IMR-90 (cell line): ENCODE data around the gene DLG5. TPM values are rescaled to one million over a fixed set of nuclear protein-coding genes. Genes with fewer than 3 reads are reported as not detected.

Experiments used
- ATAC-seq: fragments of 200-7000 bp; cut with Tn5 transposase; 2 replicates; pipeline ENCODE4 v1.9.1; 2020; ENCODE audit warnings: low read depth, mild to moderate bottlenecking, moderate library complexity
- BruUV-seq: library from RNA; stranded (reverse); fragments of 400-500 nt; replicated peaks from 2 replicates; lab custom pipeline; 2021; lab: Mats Ljungman, UMichigan
- CTCF ChIA-PET: fragments of 300-600 bp; formaldehyde crosslinking; extraction: SDS; loops from one replicate; lab custom pipeline; 2021; ENCODE audit warnings: antibody characterized with exemption; lab: Yijun Ruan, JAX
- POLR2A ChIA-PET: fragments of 300-600 bp; sonication (Branson Sonifier 250); formaldehyde crosslinking; loops from one replicate; lab custom pipeline; 2022; ENCODE audit warnings: antibody characterized with exemption; ENCODE audit not compliant: unreplicated experiment; lab: Charles Lee
- DNase-seq: peaks from one replicate; pipeline ENCODE4 v3.0.0; 2013
- H2AFZ ChIP-seq: replicated peaks from 2 replicates; pipeline ENCODE3; 2013; ENCODE audit warnings: low read length, mild to moderate bottlenecking; ENCODE audit not compliant: poor library complexity
- H2AK5ac ChIP-seq: 2 replicates; pipeline ENCODE4 v1.6.1; 2013; ENCODE audit warnings: low read depth, low read length, inconsistent platforms
- H2AK9ac ChIP-seq: replicated peaks from 2 replicates; pipeline ENCODE3; 2013; ENCODE audit warnings: mild to moderate bottlenecking, low read depth, low read length, moderate library complexity; ENCODE audit not compliant: poor library complexity
- H2BK120ac ChIP-seq: 2 replicates; pipeline ENCODE4 v1.6.1; 2013; ENCODE audit warnings: low read depth, low read length, inconsistent platforms
- H2BK15ac ChIP-seq: 3 replicates; pipeline ENCODE4 v1.6.1; 2013; ENCODE audit warnings: low read depth, low read length, inconsistent platforms
- H2BK20ac ChIP-seq: 2 replicates; pipeline ENCODE4 v1.6.1; 2013; ENCODE audit warnings: low read depth, mild to moderate bottlenecking, inconsistent platforms, low read length, moderate library complexity
- H2BK5ac ChIP-seq: 2 replicates; pipeline ENCODE4 v1.6.1; 2013; ENCODE audit warnings: mild to moderate bottlenecking, low read depth, low read length, inconsistent platforms; ENCODE audit not compliant: poor library complexity, severe bottlenecking
- H3K14ac ChIP-seq: replicated peaks from 2 replicates; pipeline ENCODE4 v1.6.1; 2013; ENCODE audit warnings: low read depth, low read length, inconsistent platforms
- H3K18ac ChIP-seq: 2 replicates; pipeline ENCODE4 v1.6.1; 2013; ENCODE audit warnings: low read depth, low read length, control low read depth
- H3K23ac ChIP-seq: 2 replicates; pipeline ENCODE4 v1.6.1; 2013; ENCODE audit warnings: low read depth, low read length, inconsistent platforms
- H3K27ac ChIP-seq: 2 replicates; pipeline ENCODE4 v1.5.1; 2013; ENCODE audit warnings: mild to moderate bottlenecking, control low read depth, low read length; ENCODE audit not compliant: insufficient read depth
- H3K27me3 ChIP-seq: 2 replicates; pipeline ENCODE4 v1.6.1; 2013; ENCODE audit warnings: low read length; ENCODE audit not compliant: control insufficient read depth, insufficient read depth
- H3K36me3 ChIP-seq: 2 replicates; pipeline ENCODE4 v1.6.1; 2013; ENCODE audit warnings: low read length, mixed read lengths; ENCODE audit not compliant: control insufficient read depth, insufficient read depth
- H3K4ac ChIP-seq: 2 replicates; pipeline ENCODE4 v1.6.1; 2013; ENCODE audit warnings: low read depth, low read length, inconsistent platforms
- H3K4me1 ChIP-seq: 2 replicates; pipeline ENCODE4 v1.6.1; 2013; ENCODE audit warnings: low read length, mixed read lengths; ENCODE audit not compliant: control insufficient read depth, insufficient read depth
- H3K4me2 ChIP-seq: 2 replicates; pipeline ENCODE4 v1.6.1; 2013; ENCODE audit warnings: low read depth, mild to moderate bottlenecking, control low read depth, low read length, moderate library complexity
- H3K4me3 ChIP-seq: 2 replicates; pipeline ENCODE4 v1.5.1; 2013; ENCODE audit warnings: low read depth, mild to moderate bottlenecking, control low read depth, low read length, moderate library complexity; ENCODE audit not compliant: insufficient read depth
- H3K56ac ChIP-seq: 2 replicates; pipeline ENCODE4 v1.6.1; 2013; ENCODE audit warnings: low read length, inconsistent platforms; ENCODE audit not compliant: insufficient read depth; ENCODE audit errors: extremely low read depth
- H3K79me1 ChIP-seq, 2 experiments: 2 replicates each; pipeline ENCODE4 v1.6.1; 2013; ENCODE audit warnings: low read length in 2 of 2, inconsistent platforms in 1 of 2, low read depth in 1 of 2
- H3K9ac ChIP-seq: 2 replicates; pipeline ENCODE4 v1.6.1; 2013; ENCODE audit warnings: low read depth, low read length, control low read depth
- H3K9me1 ChIP-seq: 2 replicates; pipeline ENCODE4 v1.6.1; 2013; ENCODE audit warnings: low read length, inconsistent platforms; ENCODE audit not compliant: insufficient read depth
- H3K9me3 ChIP-seq: 2 replicates; pipeline ENCODE4 v1.6.1; 2013; ENCODE audit warnings: low read length; ENCODE audit not compliant: control insufficient read depth, insufficient read depth
- H4K20me1 ChIP-seq: 2 replicates; pipeline ENCODE4 v1.6.1; 2013; ENCODE audit warnings: low read length, inconsistent platforms; ENCODE audit not compliant: insufficient read depth
- H4K5ac ChIP-seq: 2 replicates; pipeline ENCODE4 v1.6.1; 2013; ENCODE audit warnings: mild to moderate bottlenecking, low read depth, low read length, control low read depth
- H4K8ac ChIP-seq, 2 experiments: 2 replicates each; pipeline ENCODE4 v1.6.1; 2013; ENCODE audit warnings: low read depth in 2 of 2, low read length in 2 of 2, control low read depth in 1 of 2, inconsistent platforms in 1 of 2
- H4K91ac ChIP-seq: 2 replicates; pipeline ENCODE4 v1.6.1; 2013; ENCODE audit warnings: low read depth, low read length, inconsistent platforms; ENCODE audit not compliant: insufficient read depth
- BHLHE40 ChIP-seq: fragments of 150-350 bp; IDR thresholded peaks from 2 replicates; pipeline ENCODE4 v1.6.1; 2016; ENCODE audit warnings: mild to moderate bottlenecking, low read depth, low read length
- CEBPB ChIP-seq: IDR thresholded peaks from 2 replicates; pipeline ENCODE4 v1.6.1; 2012; ENCODE audit warnings: low read depth, low read length, improper control_type of control experiment
- CHD1 ChIP-seq: IDR thresholded peaks from 2 replicates; pipeline ENCODE4 v1.6.1; 2012; ENCODE audit warnings: low read depth, low read length, improper control_type of control experiment
- FOS ChIP-seq: fragments of 150-350 bp; IDR thresholded peaks from 2 replicates; pipeline ENCODE4 v1.6.1; 2016; ENCODE audit warnings: low read depth, low read length
- MAFK ChIP-seq: IDR thresholded peaks from 2 replicates; pipeline ENCODE4 v1.6.1; 2012; ENCODE audit warnings: low read depth, low read length, improper control_type of control experiment
- MAZ ChIP-seq: IDR thresholded peaks from 2 replicates; pipeline ENCODE4 v1.6.1; 2012; ENCODE audit warnings: low read depth, mild to moderate bottlenecking, low read length, improper control_type of control experiment, moderate library complexity, borderline replicate concordance
- MXI1 ChIP-seq: IDR thresholded peaks from 2 replicates; pipeline ENCODE4 v1.6.1; 2012; ENCODE audit warnings: low read depth, mild to moderate bottlenecking, low read length, moderate library complexity, borderline replicate concordance
- NFE2L2 ChIP-seq: fragments of 150-350 bp; IDR thresholded peaks from 2 replicates; pipeline ENCODE4 v1.6.1; 2016; ENCODE audit warnings: low read depth, mild to moderate bottlenecking, low read length
- POLR2A ChIP-seq: IDR thresholded peaks from 2 replicates; pipeline ENCODE4 v1.6.1; 2012; ENCODE audit warnings: mild to moderate bottlenecking, low read depth, low read length
- RAD21 ChIP-seq: IDR thresholded peaks from 2 replicates; pipeline ENCODE4 v1.6.1; 2012; ENCODE audit warnings: low read length, improper control_type of control experiment
- RCOR1 ChIP-seq: IDR thresholded peaks from 2 replicates; pipeline ENCODE4 v1.6.1; 2012; ENCODE audit warnings: mild to moderate bottlenecking, low read length, improper control_type of control experiment; ENCODE audit not compliant: insufficient replicate concordance
- RFX5 ChIP-seq: IDR thresholded peaks from 2 replicates; pipeline ENCODE4 v1.8.0; 2012; ENCODE audit warnings: low read depth, mild to moderate bottlenecking, low read length, moderate library complexity
- SMC3 ChIP-seq: fragments of 150-350 bp; IDR thresholded peaks from 2 replicates; pipeline ENCODE4 v1.6.1; 2016; ENCODE audit warnings: low read depth, mild to moderate bottlenecking, antibody characterized with exemption, low read length, moderate library complexity
- WGBS, 2 experiments: methylation state at CpG; one replicate each; pipeline versions ENCODE4 v1.1.5 to v1.1.7; 2013; ENCODE audit warnings: missing lambda C conversion rate in 2 of 2; ENCODE audit not compliant: insufficient read length in 1 of 2; ENCODE audit errors: extremely low coverage in 2 of 2; 5-methylcytosine and 5-hydroxymethylcytosine counted together
- dilution Hi-C: fragments of 300-500 bp; cut with HindIII; formaldehyde crosslinking; loops from one replicate; pipeline ENCODE4 v1.14.3; 2018; ENCODE audit warnings: low sequenced_read_pairs; ENCODE audit not compliant: unreplicated experiment
- in situ Hi-C: fragments of 300-500 bp; cut with MboI; formaldehyde crosslinking; loops from 3 replicates; pipeline ENCODE4 v1.14.3; 2019; ENCODE audit warnings: low sequenced_read_pairs, inconsistent platforms, mixed read lengths
- intact Hi-C: fragments of 100-400 bp; cut with micrococcal nuclease; formaldehyde crosslinking; loops from 2 replicates; pipeline ENCODE4 v1.10.0; 2022
- polyA plus RNA-seq, 3 experiments: library from polyadenylated mRNA; depleted of rRNA; stranded (reverse); fragments of >200 nt; gene quantifications; 2 replicates each; pipeline ENCODE4 v1.2.3, GENCODE V29; 2012; ENCODE audit warnings: low replicate concordance in 1 of 3
- total RNA-seq: library from RNA; depleted of rRNA; stranded (reverse); fragments of >200 nt; gene quantifications from 2 replicates; pipeline ENCODE4 v1.2.3, GENCODE V29; 2012
- TF ChIP-seq, protein P1 (sequence below): fragments of 150-350 bp; IDR thresholded peaks from 2 replicates; pipeline ENCODE4 v1.6.1; 2016; ENCODE audit warnings: low read depth, mild to moderate bottlenecking, low read length, moderate library complexity, borderline replicate concordance
- TF ChIP-seq, protein P2 (sequence below): fragments of 150-350 bp; IDR thresholded peaks from 2 replicates; pipeline ENCODE4 v1.6.1; 2017; ENCODE audit warnings: mild to moderate bottlenecking, antibody characterized with exemption, low read length, low read depth
- TF ChIP-seq, protein P3 (sequence below): conservative IDR thresholded peaks from 2 replicates; pipeline ENCODE4 v1.5.1; 2012; ENCODE audit warnings: mild to moderate bottlenecking, low read depth, low read length, improper control_type of control experiment

Gene DLG5
- total and polyA plus RNA-seq, 2 of the 4 experiments (the other 2 are of a cell fraction), result 12.7 to 28.7 TPM

DNA sequence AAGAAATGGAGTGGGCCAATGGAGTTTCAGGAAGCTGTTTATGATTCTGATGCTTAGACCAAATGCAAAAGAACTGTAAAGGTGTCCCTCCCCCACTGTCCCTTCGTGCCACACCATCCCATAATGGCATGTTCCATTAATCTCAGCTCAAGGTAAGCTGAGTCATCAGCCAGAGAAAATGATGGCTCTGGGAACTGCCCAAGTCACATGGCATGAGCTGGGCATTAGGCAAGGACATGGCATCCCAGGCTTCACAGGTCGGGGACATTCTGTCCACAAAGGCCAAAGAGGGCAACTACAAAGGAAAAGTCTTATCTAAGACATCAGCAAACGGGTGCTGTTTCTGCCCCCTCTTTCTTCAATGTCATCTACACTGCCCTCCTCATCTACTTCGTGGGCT, 44.9 kb downstream of the DLG5 start:
- intact Hi-C loops, result no loop called here
- dilution Hi-C loops, result no loop called here
- Histone ChIP-seq H2BK15ac (no peak overlapping the region), H3K23ac (no peak overlapping the region), H4K8ac (no peak overlapping the region), H3K36me3 (no peaks in the 10 kb centered on the region), H2BK20ac (no peak overlapping the region), H4K5ac (no peak overlapping the region), H3K4me3 (no peak overlapping the region), H3K4ac (no peak overlapping the region), H4K20me1 (peaks cover 94% of the 10 kb centered on the region), H2BK5ac (no peak overlapping the region), H3K9me3 (no peaks in the 10 kb centered on the region), H4K91ac (no peak overlapping the region), H3K9ac (no peak overlapping the region), H3K14ac (0 out of 2 replicates have a peak overlapping the region, but pooled peaks have one; percentile 48), H3K56ac (no peak overlapping the region), H2AFZ (no peak overlapping the region), H2BK120ac (no peak overlapping the region), H3K9me1 (peaks cover 49% of the 10 kb centered on the region), H3K27ac (no peak overlapping the region), H3K4me1 (peaks cover 22% of the 10 kb centered on the region), H3K79me1 (peaks cover 63 to 97% of the 10 kb centered on the region in 2 experiments), H3K18ac (no peak overlapping the region), H2AK9ac (no peak overlapping the region), H2AK5ac (no peak overlapping the region), H3K4me2 (no peak overlapping the region), H3K27me3 (no peaks in the 10 kb centered on the region)
- TF ChIP-seq CEBPB, result no peak
- TF ChIP-seq, protein P1, sequence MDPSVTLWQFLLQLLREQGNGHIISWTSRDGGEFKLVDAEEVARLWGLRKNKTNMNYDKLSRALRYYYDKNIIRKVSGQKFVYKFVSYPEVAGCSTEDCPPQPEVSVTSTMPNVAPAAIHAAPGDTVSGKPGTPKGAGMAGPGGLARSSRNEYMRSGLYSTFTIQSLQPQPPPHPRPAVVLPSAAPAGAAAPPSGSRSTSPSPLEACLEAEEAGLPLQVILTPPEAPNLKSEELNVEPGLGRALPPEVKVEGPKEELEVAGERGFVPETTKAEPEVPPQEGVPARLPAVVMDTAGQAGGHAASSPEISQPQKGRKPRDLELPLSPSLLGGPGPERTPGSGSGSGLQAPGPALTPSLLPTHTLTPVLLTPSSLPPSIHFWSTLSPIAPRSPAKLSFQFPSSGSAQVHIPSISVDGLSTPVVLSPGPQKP, result no peak
- TF ChIP-seq, protein P2, sequence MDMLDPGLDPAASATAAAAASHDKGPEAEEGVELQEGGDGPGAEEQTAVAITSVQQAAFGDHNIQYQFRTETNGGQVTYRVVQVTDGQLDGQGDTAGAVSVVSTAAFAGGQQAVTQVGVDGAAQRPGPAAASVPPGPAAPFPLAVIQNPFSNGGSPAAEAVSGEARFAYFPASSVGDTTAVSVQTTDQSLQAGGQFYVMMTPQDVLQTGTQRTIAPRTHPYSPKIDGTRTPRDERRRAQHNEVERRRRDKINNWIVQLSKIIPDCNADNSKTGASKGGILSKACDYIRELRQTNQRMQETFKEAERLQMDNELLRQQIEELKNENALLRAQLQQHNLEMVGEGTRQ, result no peak
- no peak for TF ChIP-seq MAZ
- TF ChIP-seq RAD21, result no peak
- no peak for TF ChIP-seq CHD1
- no peak for TF ChIP-seq POLR2A
- no peak for TF ChIP-seq FOS
- TF ChIP-seq BHLHE40, result no peak
- TF ChIP-seq, protein P3, sequence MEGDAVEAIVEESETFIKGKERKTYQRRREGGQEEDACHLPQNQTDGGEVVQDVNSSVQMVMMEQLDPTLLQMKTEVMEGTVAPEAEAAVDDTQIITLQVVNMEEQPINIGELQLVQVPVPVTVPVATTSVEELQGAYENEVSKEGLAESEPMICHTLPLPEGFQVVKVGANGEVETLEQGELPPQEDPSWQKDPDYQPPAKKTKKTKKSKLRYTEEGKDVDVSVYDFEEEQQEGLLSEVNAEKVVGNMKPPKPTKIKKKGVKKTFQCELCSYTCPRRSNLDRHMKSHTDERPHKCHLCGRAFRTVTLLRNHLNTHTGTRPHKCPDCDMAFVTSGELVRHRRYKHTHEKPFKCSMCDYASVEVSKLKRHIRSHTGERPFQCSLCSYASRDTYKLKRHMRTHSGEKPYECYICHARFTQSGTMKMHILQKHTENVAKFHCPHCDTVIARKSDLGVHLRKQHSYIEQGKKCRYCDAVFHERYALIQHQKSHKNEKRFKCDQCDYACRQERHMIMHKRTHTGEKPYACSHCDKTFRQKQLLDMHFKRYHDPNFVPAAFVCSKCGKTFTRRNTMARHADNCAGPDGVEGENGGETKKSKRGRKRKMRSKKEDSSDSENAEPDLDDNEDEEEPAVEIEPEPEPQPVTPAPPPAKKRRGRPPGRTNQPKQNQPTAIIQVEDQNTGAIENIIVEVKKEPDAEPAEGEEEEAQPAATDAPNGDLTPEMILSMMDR, result no peak
- no peak for TF ChIP-seq RCOR1
- TF ChIP-seq NFE2L2, result no peak
- no peak for TF ChIP-seq MXI1
- no peak for TF ChIP-seq SMC3
- no peak for TF ChIP-seq MAFK
- TF ChIP-seq RFX5, result no peak
- in situ Hi-C loops, result no loop called here
- POLR2A ChIA-PET, result no interaction called here
- BruUV-seq, result no TSS peak
- ATAC-seq (no peak), DNase-seq (no peak)
- CTCF ChIA-PET, result no interaction called here
- 100% methylated on average over 1 of the region's 4 CpGs; no CpG with 5 or more reads in 1 of the 2 experiments for WGBS, 2 experiments
